ENCODE data around the gene TTBK1. TPM values are rescaled to one million over a fixed set of nuclear protein-coding genes. Genes with fewer than 3 reads are reported as not detected.

Gene TTBK1
- total RNA-seq, 4 donors from 2014 or later, result 0.13 TPM; not detected in 3

DNA sequence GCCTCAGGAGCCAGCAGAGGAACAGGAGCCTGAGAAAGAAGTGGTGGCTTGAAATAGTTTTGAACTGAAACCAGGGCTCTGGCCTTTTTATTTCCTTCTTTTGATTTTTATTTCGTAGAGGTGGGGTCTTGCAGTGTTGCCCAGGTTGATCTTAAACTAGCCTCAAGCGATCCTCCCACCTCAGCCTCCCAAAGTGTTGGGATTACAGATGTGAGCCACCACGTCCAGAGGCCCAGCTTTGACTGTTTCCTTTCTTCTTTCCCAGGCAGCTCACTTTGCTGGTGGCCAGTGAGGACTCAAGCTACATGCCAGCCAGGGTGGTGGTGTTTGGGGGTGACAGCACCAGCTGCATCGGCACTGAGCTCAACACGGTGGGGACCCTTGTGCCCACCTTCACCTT lies 40.8 kb upstream of the TTBK1 start:
- no peaks in the 10 kb centered on the region for H3K27me3 ChIP-seq
- WGBS, 2 donors, result 80 to 84% methylated on average over 3 to 5 of the region's 5 CpGs
- H3K9me3 ChIP-seq, result no peaks in the 10 kb centered on the region
- no peaks in the 10 kb centered on the region for H3K4me1 ChIP-seq
- DNase-seq, result no peak
- H3K4me3 ChIP-seq, result no peak overlapping the region
- no peak for TF ChIP-seq POLR2A (IDR thresholded peaks at IDR 0.05)
- TF ChIP-seq, protein P1, sequence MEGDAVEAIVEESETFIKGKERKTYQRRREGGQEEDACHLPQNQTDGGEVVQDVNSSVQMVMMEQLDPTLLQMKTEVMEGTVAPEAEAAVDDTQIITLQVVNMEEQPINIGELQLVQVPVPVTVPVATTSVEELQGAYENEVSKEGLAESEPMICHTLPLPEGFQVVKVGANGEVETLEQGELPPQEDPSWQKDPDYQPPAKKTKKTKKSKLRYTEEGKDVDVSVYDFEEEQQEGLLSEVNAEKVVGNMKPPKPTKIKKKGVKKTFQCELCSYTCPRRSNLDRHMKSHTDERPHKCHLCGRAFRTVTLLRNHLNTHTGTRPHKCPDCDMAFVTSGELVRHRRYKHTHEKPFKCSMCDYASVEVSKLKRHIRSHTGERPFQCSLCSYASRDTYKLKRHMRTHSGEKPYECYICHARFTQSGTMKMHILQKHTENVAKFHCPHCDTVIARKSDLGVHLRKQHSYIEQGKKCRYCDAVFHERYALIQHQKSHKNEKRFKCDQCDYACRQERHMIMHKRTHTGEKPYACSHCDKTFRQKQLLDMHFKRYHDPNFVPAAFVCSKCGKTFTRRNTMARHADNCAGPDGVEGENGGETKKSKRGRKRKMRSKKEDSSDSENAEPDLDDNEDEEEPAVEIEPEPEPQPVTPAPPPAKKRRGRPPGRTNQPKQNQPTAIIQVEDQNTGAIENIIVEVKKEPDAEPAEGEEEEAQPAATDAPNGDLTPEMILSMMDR (IDR thresholded peaks at IDR 0.05), result no peak
- H3K36me3 ChIP-seq, result peaks cover 12 to 98% (median 13%) of the 10 kb centered on the region in 3 donors
- H3K27ac ChIP-seq, result no peak overlapping the region
- intact Hi-C loops (cut with DNase I), result no loop called here

DNA sequence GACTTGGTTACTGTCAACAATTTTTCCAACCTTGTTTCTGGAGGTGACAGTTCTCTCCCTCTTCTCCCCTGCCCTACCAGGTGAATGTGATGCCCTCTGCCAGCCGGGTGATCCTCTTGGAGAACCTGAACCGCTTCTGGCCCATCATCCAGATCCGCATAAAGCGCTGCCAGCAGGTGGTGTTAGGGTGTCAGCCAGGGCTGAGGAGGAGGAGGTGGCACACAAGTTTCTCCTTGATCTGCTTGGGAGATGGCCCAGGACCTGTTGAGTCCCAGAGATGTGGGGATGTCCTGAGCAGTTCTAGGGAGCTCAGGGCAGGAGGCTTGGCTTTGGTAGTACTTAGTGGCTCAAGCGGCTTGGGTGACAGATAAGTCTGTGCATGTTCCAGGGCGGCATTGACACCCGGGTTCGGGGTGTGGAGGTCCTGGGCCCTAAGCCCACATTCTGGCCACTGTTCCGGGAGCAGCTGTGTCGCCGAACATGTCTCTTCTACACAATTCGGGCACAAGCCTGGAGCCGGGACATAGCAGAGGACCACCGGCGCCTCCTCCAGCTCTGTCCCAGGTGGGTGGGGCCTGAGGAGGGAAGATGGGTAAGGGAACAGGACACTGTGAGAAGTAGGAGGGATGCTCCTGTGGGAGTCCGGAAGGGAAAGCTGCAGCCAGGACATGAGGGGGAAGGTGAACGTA lies 40.1 kb upstream of the TTBK1 start:
- DNase-seq, result no peak
- intact Hi-C loops (cut with DNase I), result no loop called here
- TF ChIP-seq, protein P1 (IDR thresholded peaks at IDR 0.05), result peak in 1 of 6 experiments; percentile 6
- TF ChIP-seq POLR2A (IDR thresholded peaks at IDR 0.05), result no peak
- 86 to 93% methylated on average over 2 to 9 of the region's 17 CpGs for WGBS, 2 donors
- H3K4me3 ChIP-seq, result no peak overlapping the region
- H3K4me1 ChIP-seq, result no peaks in the 10 kb centered on the region
- H3K27ac ChIP-seq, result no peak overlapping the region
- H3K27me3 ChIP-seq, result no peaks in the 10 kb centered on the region
- H3K36me3 ChIP-seq, result peaks cover 12 to 90% (median 13%) of the 10 kb centered on the region in 3 donors
- no peaks in the 10 kb centered on the region for H3K9me3 ChIP-seq

DNA sequence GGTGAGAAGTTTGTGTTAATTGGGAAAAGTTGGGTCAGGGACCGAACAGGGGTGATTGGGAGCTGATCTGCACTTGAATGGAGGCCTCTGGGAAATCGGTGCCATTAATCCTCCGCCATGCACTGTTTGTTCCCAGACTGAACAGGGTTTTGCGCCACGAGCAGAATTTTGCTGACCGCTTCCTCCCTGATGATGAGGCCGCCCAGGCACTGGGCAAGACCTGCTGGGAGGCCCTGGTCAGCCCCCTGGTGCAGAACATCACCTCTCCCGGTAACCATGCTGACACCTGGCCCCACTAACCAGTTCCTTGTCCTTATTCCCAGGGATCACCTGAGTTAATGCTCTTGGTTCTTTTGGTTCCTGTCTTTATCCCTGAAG lies 39.6 kb upstream of the TTBK1 start:
- no peak overlapping the region for H3K4me3 ChIP-seq
- no peaks in the 10 kb centered on the region for H3K4me1 ChIP-seq
- no peaks in the 10 kb centered on the region for H3K9me3 ChIP-seq
- no peaks in the 10 kb centered on the region for H3K27me3 ChIP-seq
- no peak overlapping the region for H3K27ac ChIP-seq
- H3K36me3 ChIP-seq, result peaks cover 8 to 85% (median 13%) of the 10 kb centered on the region in 3 donors
- intact Hi-C loops (cut with DNase I), result no loop called here
- TF ChIP-seq, protein P1 (IDR thresholded peaks at IDR 0.05), result no peak
- no peak for TF ChIP-seq POLR2A (IDR thresholded peaks at IDR 0.05)
- no peak for DNase-seq
- WGBS, 2 donors, result 90 to 96% methylated on average over 8 of the region's 8 CpGs

DNA sequence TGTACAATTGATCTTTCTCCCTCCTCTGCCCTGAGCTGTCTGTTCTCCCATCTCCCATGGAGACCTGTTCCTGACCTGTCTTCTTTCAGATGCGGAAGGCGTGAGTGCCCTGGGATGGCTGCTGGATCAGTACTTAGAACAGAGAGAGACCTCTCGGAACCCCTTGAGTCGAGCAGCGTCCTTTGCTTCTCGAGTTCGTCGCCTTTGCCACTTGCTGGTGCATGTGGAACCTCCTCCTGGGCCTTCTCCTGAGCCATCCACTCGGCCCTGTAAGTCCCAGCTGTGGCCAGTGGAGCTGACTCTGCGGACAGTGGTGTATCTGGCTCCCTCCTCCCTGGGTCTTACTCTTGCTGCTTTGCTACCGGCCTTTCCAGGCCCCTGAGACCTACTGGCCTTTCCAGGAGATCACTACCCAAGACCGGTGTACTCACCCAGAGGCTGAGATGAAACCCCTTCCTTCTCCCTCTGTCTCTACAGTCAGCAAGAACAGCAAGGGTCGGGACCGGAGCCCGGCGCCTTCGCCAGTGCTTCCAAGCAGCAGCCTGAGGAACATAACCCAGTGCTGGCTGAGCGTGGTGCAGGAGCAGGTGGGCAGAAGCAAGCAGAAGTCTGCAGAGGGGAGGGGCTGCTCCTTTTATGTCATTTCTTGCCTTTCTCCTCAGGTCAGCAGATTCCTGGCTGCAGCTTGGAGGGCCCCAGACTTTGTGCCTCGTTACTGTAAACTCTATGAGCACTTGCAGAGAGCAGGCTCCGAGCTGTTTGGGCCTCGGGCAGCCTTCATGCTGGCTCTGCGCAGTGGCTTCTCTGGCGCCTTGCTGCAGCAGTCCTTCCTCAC lies 38.8 kb upstream of the TTBK1 start:
- H3K4me3 ChIP-seq, result no peak overlapping the region
- H3K36me3 ChIP-seq, result peaks cover 5 to 78% (median 13%) of the 10 kb centered on the region in 3 donors
- H3K27ac ChIP-seq, result no peak overlapping the region
- DNase-seq, result no peak
- H3K27me3 ChIP-seq, result no peaks in the 10 kb centered on the region
- TF ChIP-seq POLR2A (IDR thresholded peaks at IDR 0.05), result no peak
- TF ChIP-seq, protein P1 (IDR thresholded peaks at IDR 0.05), result no peak
- no peaks in the 10 kb centered on the region for H3K4me1 ChIP-seq
- WGBS, 2 donors, result 93 to 95% methylated on average over 14 to 16 of the region's 23 CpGs
- no peaks in the 10 kb centered on the region for H3K9me3 ChIP-seq
- intact Hi-C loops (cut with DNase I), result no loop called here

DNA sequence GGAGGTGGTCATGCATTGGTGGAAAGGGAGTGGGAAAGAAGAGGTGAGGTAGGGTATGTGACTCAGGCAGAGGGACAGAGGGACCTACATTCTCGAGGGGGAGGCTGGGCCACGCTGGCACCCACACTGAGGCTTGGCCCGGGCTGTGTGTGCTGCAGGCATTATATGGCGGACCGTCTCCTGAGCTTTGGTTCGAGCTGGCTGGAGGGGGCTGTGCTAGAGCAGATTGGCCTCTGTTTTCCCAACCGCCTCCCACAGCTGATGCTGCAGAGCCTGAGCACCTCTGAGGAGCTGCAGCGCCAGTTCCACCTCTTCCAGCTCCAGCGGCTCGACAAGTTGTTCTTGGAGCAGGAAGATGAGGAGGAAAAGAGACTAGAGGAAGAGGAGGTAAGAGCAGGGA lies 37.4 kb upstream of the TTBK1 start:
- WGBS, 2 donors, result 97 to 100% methylated on average over 6 to 8 of the region's 10 CpGs
- H3K9me3 ChIP-seq, result no peaks in the 10 kb centered on the region
- intact Hi-C loops (cut with DNase I), result no loop called here
- DNase-seq, result no peak
- H3K36me3 ChIP-seq, result peaks cover 5 to 69% (median 8%) of the 10 kb centered on the region in 3 donors
- no peak overlapping the region for H3K4me3 ChIP-seq
- no peak overlapping the region for H3K27ac ChIP-seq
- TF ChIP-seq POLR2A (IDR thresholded peaks at IDR 0.05), result no peak
- TF ChIP-seq, protein P1 (IDR thresholded peaks at IDR 0.05), result no peak
- H3K4me1 ChIP-seq, result no peaks in the 10 kb centered on the region
- H3K27me3 ChIP-seq, result no peaks in the 10 kb centered on the region
